HepG2 (cell line): Measurements from ENCODE around the gene KTI12. TPM values are rescaled to one million over a fixed set of nuclear protein-coding genes. Genes with fewer than 3 reads are reported as not detected.

Source experiments
- ELF1 ChIP-seq: sonication (generic); formaldehyde crosslinking; IDR thresholded peaks from 2 replicates; pipeline ENCODE4 v1.4.0; 2020; ENCODE audit warnings: missing genetic modification reagents
- ELF3 ChIP-seq: IDR thresholded peaks from 2 replicates; pipeline ENCODE4 v1.6.1; 2016; ENCODE audit warnings: missing genetic modification reagents, missing compliant biosample characterization
- HNRNPL ChIP-seq: fragments of 200-400 bp; formaldehyde crosslinking; IDR thresholded peaks from 2 replicates; pipeline ENCODE4 v1.6.1; 2017; ENCODE audit warnings: mild to moderate bottlenecking, low read depth, low read length
- KDM3A ChIP-seq: IDR thresholded peaks from 2 replicates; pipeline ENCODE4 v1.6.1; 2018; ENCODE audit warnings: low read depth, missing compliant biosample characterization
- LCORL ChIP-seq, 2 experiments: fragments of 450-650 bp in 1 of 2; sonication (generic) in 1 of 2; formaldehyde crosslinking in 1 of 2; IDR thresholded peaks; 2 replicates each; pipeline versions ENCODE4 v1.5.0 to v1.6.1; 2017 to 2020; ENCODE audit warnings: antibody characterized with exemption in 1 of 2, missing genetic modification reagents in 1 of 2
- MED8 ChIP-seq: sonication (generic); formaldehyde crosslinking; IDR thresholded peaks from 2 replicates; pipeline ENCODE4 v1.8.1; 2023; ENCODE audit warnings: mild to moderate bottlenecking, missing genetic modification reagents; ENCODE audit not compliant: insufficient replicate concordance
- NBN ChIP-seq: fragments of 450-650 bp; conservative IDR thresholded peaks from 2 replicates; pipeline ENCODE4 v1.6.1; 2017
- NPAS2 ChIP-seq: sonication (generic); formaldehyde crosslinking; IDR thresholded peaks from 2 replicates; pipeline ENCODE4 v1.8.0; 2022; ENCODE audit warnings: mild to moderate bottlenecking, missing genetic modification reagents, borderline replicate concordance
- TEAD2 ChIP-seq: sonication (generic); formaldehyde crosslinking; IDR thresholded peaks from 2 replicates; pipeline ENCODE4 v1.9.0; 2021; ENCODE audit warnings: missing genetic modification reagents
- U2AF2 ChIP-seq: fragments of 200-400 bp; formaldehyde crosslinking; IDR thresholded peaks from 2 replicates; pipeline ENCODE4 v1.6.1; 2017; ENCODE audit warnings: low read depth, mild to moderate bottlenecking, low read length
- ZNF547 ChIP-seq: sonication (generic); formaldehyde crosslinking; IDR thresholded peaks from 2 replicates; pipeline ENCODE4 v1.5.1; 2020; ENCODE audit warnings: mild to moderate bottlenecking, missing genetic modification reagents
- ZNF549 ChIP-seq: sonication (generic); formaldehyde crosslinking; IDR thresholded peaks from 2 replicates; pipeline ENCODE4 v1.5.0; 2020; ENCODE audit warnings: missing genetic modification reagents
- ZNF557 ChIP-seq: sonication (generic); formaldehyde crosslinking; IDR thresholded peaks from 2 replicates; pipeline ENCODE4 v1.4.0; 2020; ENCODE audit warnings: missing genetic modification reagents
- ZNF564 ChIP-seq: sonication (generic); formaldehyde crosslinking; IDR thresholded peaks from 2 replicates; pipeline ENCODE4 v1.8.1; 2023; ENCODE audit warnings: mild to moderate bottlenecking, missing genetic modification reagents
- ZNF788 ChIP-seq: sonication (generic); formaldehyde crosslinking; IDR thresholded peaks from 2 replicates; pipeline ENCODE4 v1.5.0; 2020; ENCODE audit warnings: mild to moderate bottlenecking, missing genetic modification reagents, borderline replicate concordance
- ZSCAN30 ChIP-seq: sonication (generic); formaldehyde crosslinking; IDR thresholded peaks from 2 replicates; pipeline ENCODE4 v1.5.0; 2020; ENCODE audit warnings: mild to moderate bottlenecking, missing genetic modification reagents
- polyA plus RNA-seq, 8 experiments: library from polyadenylated mRNA; depleted of rRNA in 3 of 8; stranded (reverse) in 7 of 8; unstranded in 1 of 8; fragments of >200 nt; fragmentation: Illumina TruSeq in 4 of 8; extraction: Trizol in 4 of 8; gene quantifications; 2 replicates each; pipeline versions ENCODE4 v1.2.1 to v1.2.3, GENCODE V29; 2011 to 2016; ENCODE audit warnings: low read depth in 4 of 8, missing spikeins in 1 of 8, mixed read lengths in 1 of 8; ENCODE audit not compliant: insufficient read depth in 1 of 8
- total RNA-seq, 5 experiments: library from RNA; depleted of rRNA; stranded (reverse); fragments of >200 nt; fragmentation: Illumina TruSeq; extraction: Trizol; gene quantifications; 2 replicates each; pipeline ENCODE4 v1.2.3, GENCODE V29; 2016; ENCODE audit warnings: low read depth in 1 of 5
- TF ChIP-seq, protein P1 (sequence below): sonication (generic); formaldehyde crosslinking; conservative IDR thresholded peaks from 2 replicates; pipeline ENCODE4 v1.8.0; 2022; ENCODE audit warnings: mild to moderate bottlenecking, moderate library complexity, missing genetic modification reagents
- TF ChIP-seq, protein P2 (sequence below): sonication (generic); IDR thresholded peaks from 2 replicates; pipeline ENCODE4 v1.6.1; 2016; ENCODE audit warnings: low read depth, borderline replicate concordance
- TF ChIP-seq, protein P3 (sequence below): sonication (generic); formaldehyde crosslinking; IDR thresholded peaks from 2 replicates; pipeline ENCODE4 v1.4.0; 2020; ENCODE audit warnings: missing genetic modification reagents
- TF ChIP-seq, protein P4 (sequence below): sonication (generic); formaldehyde crosslinking; IDR thresholded peaks from 2 replicates; pipeline ENCODE4 v1.9.0; 2022; ENCODE audit warnings: missing genetic modification reagents, mild to moderate bottlenecking, borderline replicate concordance
- TF ChIP-seq, protein P5 (sequence below): IDR thresholded peaks from 2 replicates; pipeline ENCODE4 v1.6.1; 2016

The KTI12 gene
- total and polyA plus RNA-seq, 2 of the 13 experiments (the other 11 are each of a cell fraction or from before 2014, with no cell fraction given): 7.4 to 10.2 TPM

DNA sequence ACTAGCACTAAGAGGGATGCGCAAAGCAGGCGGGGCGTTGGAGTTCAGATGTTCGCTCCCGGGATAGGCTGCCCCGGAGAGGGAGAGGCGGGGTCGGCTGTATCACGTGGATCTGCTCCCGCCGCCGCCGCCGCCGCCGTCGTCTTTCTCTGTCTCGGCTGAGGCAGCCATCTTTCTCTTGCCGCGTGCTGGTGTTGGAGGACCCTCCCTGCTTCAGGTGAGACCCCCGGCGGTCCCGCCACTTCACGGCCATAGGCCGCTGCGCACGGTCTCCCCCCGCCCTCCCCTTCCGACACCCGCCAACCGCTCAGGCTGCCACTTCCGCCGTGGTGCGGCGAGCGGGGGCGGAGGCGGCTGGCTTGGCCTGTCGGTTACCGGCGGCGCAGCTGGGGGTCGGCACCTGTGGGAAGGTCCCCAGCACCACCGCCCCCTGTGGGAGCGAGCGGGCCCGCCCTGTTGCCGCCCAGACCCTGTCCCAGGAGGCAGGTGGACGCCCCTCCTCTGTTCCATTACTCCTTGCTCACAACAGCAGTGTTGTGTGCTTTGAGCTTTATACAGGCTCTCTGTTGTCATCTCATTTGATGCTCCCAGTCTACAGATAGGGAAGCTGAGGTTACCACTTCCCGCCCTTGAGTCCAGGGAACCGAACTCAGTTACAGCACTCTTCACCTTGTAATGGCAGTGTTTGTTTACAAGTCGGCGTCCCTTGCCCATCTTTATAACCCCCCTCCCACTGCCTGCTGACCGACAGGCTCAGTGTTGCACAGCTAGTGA, 22.7 kb upstream of the KTI12 start, which contains the start of gene BTF3L4 (continued):
- TF ChIP-seq, protein P1, sequence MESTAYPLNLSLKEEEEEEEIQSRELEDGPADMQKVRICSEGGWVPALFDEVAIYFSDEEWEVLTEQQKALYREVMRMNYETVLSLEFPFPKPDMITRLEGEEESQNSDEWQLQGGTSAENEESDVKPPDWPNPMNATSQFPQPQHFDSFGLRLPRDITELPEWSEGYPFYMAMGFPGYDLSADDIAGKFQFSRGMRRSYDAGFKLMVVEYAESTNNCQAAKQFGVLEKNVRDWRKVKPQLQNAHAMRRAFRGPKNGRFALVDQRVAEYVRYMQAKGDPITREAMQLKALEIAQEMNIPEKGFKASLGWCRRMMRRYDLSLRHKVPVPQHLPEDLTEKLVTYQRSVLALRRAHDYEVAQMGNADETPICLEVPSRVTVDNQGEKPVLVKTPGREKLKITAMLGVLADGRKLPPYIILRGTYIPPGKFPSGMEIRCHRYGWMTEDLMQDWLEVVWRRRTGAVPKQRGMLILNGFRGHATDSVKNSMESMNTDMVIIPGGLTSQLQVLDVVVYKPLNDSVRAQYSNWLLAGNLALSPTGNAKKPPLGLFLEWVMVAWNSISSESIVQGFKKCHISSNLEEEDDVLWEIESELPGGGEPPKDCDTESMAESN: peak; percentile 79; the same call in 1 of the 2 replicates
- TF ChIP-seq ZSCAN30 (CRISPR knock-in tag) (no peak), ZNF557 (CRISPR knock-in tag) (peak; percentile 48; the same call in 1 of the 2 replicates), TEAD2 (CRISPR knock-in tag) (0 out of 2 replicates have a peak, but pooled peaks have one; percentile 13), LCORL (IDR thresholded peaks at IDR 0.05) (no peak), LCORL (CRISPR knock-in tag; IDR thresholded peaks at IDR 0.05) (no peak), ZNF564 (0 out of 2 replicates have a peak, but pooled peaks have one; percentile 52), NBN (no peak), U2AF2 (no peak), ZNF788 (CRISPR knock-in tag) (peak; percentile 86; the same call in 1 of the 2 replicates), NPAS2 (no peak), KDM3A (CRISPR knock-in tag) (peak; percentile 61; the same call in 1 of the 2 replicates), HNRNPL (no peak), ELF3 (CRISPR knock-in tag) (peak; percentile 45; the same call in 1 of the 2 replicates), ELF1 (CRISPR knock-in tag) (0 out of 2 replicates have a peak, but pooled peaks have one; percentile 7), ZNF549 (no peak), MED8 (no peak), ZNF547 (peak; percentile 89)
- TF ChIP-seq, protein P2, sequence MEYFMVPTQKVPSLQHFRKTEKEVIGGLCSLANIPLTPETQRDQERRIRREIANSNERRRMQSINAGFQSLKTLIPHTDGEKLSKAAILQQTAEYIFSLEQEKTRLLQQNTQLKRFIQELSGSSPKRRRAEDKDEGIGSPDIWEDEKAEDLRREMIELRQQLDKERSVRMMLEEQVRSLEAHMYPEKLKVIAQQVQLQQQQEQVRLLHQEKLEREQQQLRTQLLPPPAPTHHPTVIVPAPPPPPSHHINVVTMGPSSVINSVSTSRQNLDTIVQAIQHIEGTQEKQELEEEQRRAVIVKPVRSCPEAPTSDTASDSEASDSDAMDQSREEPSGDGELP: peak; percentile 28; the same call in 1 of the 2 replicates
- TF ChIP-seq, protein P3, sequence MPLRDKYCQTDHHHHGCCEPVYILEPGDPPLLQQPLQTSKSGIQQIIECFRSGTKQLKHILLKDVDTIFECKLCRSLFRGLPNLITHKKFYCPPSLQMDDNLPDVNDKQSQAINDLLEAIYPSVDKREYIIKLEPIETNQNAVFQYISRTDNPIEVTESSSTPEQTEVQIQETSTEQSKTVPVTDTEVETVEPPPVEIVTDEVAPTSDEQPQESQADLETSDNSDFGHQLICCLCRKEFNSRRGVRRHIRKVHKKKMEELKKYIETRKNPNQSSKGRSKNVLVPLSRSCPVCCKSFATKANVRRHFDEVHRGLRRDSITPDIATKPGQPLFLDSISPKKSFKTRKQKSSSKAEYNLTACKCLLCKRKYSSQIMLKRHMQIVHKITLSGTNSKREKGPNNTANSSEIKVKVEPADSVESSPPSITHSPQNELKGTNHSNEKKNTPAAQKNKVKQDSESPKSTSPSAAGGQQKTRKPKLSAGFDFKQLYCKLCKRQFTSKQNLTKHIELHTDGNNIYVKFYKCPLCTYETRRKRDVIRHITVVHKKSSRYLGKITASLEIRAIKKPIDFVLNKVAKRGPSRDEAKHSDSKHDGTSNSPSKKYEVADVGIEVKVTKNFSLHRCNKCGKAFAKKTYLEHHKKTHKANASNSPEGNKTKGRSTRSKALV: no peak
- TF ChIP-seq, protein P4, sequence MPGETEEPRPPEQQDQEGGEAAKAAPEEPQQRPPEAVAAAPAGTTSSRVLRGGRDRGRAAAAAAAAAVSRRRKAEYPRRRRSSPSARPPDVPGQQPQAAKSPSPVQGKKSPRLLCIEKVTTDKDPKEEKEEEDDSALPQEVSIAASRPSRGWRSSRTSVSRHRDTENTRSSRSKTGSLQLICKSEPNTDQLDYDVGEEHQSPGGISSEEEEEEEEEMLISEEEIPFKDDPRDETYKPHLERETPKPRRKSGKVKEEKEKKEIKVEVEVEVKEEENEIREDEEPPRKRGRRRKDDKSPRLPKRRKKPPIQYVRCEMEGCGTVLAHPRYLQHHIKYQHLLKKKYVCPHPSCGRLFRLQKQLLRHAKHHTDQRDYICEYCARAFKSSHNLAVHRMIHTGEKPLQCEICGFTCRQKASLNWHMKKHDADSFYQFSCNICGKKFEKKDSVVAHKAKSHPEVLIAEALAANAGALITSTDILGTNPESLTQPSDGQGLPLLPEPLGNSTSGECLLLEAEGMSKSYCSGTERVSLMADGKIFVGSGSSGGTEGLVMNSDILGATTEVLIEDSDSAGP (CRISPR knock-in tag): no peak
- TF ChIP-seq, protein P5, sequence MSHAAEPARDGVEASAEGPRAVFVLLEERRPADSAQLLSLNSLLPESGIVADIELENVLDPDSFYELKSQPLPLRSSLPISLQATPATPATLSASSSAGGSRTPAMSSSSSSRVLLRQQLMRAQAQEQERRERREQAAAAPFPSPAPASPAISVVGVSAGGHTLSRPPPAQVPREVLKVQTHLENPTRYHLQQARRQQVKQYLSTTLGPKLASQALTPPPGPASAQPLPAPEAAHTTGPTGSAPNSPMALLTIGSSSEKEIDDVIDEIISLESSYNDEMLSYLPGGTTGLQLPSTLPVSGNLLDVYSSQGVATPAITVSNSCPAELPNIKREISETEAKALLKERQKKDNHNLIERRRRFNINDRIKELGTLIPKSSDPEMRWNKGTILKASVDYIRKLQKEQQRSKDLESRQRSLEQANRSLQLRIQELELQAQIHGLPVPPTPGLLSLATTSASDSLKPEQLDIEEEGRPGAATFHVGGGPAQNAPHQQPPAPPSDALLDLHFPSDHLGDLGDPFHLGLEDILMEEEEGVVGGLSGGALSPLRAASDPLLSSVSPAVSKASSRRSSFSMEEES (CRISPR knock-in tag): peak; percentile 37; the same call in 1 of the 2 replicates
